Suppressor macrophage treated with lipopolysaccharide for 1 hour (primary cell): Measurements from ENCODE around the gene MTHFD2.
"Not testable (repeated sequence)": the region's sequence is repeated elsewhere in the genome, so short reads cannot be mapped to it uniquely, and the experiment has no call there.

Experiments used
- DNase-seq, 3 donors: peaks; one replicate each; pipeline ENCODE4 v3.0.0-alpha.2; 2020 to 2022

The MTHFD2 gene

GRCh38 chr2:74198023-74198460 lies 373 bp upstream of the MTHFD2 start:
- no peak for DNase-seq

GRCh38 chr2:74199275-74199701 lies 873 bp downstream of the MTHFD2 start:
- DNase-seq, result no peak

- peak; percentile 85 to 92 (median 87) for DNase-seq
Observed at GRCh38 chr2:74199871-74200305, 1.5 kb downstream of the MTHFD2 start.

GRCh38 chr2:74201196-74201595 lies 2.8 kb downstream of the MTHFD2 start:
- DNase-seq, result no peak

DNA sequence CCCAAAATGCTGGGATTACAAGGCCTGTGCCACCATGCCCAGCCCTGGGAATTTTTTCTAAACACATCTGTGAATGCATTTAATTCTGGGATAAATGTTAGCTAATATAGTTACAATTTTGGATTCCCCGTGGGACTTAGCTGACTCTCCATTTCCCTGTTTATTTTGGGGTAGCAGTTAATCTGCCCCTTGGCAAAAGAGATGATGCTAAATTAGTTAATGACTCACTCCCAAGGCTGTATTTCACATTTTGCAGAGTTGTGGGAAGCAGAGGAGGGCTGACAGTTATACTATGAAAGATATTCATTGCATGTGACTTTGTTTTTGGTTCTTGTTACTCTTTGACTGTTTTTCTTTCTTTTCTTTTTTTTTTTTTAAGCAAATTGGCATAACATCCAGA lies 3.2 kb downstream of the MTHFD2 start:
- DNase-seq, result peak; percentile 48 to 73 (median 55)

DNA sequence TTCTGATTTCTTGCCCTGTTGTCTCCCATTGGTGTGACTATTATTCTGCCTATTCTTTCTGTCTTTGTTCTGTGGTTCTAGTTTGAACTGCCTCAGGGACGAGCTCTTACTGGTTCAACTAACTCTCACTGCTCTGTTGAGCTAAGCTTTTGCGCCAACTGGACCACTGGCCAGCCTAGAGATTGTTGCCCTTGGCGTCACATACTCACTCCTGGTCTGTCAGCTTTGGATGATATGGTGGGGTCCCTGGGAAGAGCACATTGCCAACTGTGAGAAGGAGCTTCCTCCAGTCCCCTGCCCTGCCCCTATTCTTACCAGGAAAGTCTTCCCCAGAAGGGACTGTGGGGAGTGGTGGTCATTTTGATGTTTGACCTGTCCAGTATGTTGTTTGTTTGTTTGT lies 6.0 kb downstream of the MTHFD2 start:
- DNase-seq, result no peak

DNA sequence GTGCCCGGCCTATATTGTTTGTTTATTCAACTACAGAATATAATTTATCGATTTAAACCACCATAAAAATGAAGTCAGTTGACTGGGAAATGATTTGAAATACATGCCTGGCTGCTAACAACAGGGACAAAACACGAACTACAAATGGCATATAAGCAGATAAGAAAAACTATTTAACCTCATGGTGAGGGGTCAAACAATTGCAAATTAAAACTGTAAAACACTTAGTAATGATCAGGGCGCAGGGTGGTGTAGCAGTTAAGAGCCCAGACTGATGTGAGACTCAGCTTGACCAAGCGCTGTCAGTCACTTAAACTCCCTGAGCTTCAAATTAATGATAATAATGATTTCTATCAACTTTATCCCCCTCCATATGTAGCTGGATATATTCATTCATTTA lies 6.7 kb downstream of the MTHFD2 start:
- no peak for DNase-seq

GRCh38 chr2:74205596-74205995 lies 7.2 kb downstream of the MTHFD2 start:
- no peak for DNase-seq

GRCh38 chr2:74206180-74206688 lies 7.8 kb downstream of the MTHFD2 start:
- DNase-seq, result peak; percentile 70 to 93 (median 78)

DNA sequence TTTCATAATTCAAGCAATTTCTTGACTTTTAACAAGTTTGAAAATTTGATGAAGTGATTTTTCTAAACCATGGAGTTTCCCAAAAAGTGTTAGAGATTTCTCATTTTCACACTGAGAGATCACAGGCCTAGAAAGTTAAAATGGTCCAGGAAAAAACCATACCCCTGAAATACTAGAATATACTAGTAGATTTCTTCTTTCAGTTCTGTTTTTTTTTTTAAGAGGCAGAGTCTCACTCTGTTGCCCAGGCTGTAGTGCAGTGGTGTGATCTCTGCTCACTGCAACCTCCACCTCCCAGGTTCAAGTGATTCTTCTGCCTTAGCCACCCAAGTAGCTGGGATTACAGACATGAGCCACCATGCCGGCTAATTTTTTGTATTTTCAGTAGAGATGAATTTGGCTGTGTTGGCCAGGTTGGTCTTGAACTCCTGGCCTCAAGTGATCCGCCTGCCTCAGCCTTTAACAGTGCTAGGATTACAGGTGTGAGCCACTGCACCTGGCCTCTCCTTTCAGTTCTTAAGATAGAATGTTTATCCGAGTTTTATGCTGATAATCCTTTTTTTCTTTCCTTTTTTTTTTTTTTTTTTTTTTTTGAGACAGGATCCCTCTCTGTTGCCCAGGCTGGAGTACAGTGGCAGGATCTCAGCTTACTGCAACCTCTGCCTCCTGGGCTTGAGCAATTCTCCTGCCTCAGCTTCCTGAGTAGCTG lies 14.4 kb downstream of the MTHFD2 start:
- DNase-seq, result no peak

GRCh38 chr2:74215771-74216170 lies 17.4 kb downstream of the MTHFD2 start:
- not testable (repeated sequence) for DNase-seq

DNA sequence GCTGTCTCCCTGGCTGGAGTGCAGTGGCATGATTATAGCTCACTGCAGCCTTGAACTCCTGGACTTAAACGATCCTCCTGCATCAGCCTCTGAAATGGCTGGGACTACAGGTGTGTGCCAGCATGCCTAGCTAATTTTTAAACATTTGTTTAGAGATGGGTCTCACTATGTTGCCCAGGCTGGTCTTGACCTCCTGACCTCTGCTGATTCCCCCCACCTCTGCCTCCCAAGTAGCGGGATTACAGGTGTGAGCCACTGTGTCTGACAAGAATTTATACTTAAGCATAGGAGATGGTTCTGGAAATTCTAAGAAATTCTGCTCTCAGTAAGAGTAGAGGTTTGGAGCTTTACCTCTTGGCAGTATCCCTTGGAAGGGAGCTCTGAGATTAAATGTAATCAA lies 18.2 kb downstream of the MTHFD2 start:
- DNase-seq, result no peak

DNA sequence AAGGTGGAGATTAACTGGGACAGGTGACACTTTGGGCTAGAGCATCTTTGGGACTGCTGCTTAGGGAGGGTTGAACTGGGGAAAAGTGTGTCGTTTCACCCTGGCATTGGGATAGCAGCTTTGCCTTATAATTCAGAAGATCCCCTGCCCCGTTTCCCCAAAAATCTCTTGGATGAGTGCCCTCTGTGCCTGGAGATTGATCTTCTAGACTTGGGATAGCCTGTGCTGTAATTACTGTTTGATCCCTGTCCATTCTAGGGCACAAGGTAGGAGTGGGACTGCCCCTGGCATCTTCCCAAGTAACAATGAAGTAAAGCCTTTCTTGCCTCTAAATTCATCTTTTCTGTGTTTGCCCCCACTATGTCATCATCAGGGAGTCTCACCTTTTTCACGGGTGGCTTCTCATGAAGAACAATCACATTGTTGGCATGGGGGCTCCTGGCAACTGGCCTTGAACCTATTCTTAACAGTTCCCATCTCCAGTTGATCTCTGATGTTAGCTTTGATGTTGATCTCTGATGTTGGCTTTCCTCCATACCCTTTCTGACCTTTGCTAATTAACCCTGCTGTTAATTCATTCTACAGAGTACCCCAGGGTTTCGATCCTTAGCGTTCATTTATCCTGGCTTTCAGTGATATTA lies 21.6 kb downstream of the MTHFD2 start:
- no peak for DNase-seq

DNA sequence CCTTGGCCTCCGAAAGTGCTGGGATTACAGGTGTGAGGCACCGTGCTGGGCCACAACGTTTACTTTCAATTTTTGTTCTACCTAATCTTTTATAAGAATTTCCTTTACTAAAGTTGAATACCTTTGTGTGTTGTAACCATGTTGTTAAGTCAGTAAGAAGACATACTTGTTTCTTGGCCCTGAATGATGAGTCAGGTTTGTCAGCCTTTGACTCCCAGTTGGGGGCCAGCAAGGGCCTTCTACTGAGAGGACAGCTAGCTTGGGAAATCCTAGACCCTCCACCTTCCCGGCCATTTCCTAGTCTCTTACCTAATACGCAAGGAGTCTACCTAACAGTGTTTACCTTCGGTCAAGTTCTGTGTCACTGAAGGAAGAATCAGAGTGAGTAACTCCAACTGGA lies 22.7 kb downstream of the MTHFD2 start:
- no peak for DNase-seq

DNA sequence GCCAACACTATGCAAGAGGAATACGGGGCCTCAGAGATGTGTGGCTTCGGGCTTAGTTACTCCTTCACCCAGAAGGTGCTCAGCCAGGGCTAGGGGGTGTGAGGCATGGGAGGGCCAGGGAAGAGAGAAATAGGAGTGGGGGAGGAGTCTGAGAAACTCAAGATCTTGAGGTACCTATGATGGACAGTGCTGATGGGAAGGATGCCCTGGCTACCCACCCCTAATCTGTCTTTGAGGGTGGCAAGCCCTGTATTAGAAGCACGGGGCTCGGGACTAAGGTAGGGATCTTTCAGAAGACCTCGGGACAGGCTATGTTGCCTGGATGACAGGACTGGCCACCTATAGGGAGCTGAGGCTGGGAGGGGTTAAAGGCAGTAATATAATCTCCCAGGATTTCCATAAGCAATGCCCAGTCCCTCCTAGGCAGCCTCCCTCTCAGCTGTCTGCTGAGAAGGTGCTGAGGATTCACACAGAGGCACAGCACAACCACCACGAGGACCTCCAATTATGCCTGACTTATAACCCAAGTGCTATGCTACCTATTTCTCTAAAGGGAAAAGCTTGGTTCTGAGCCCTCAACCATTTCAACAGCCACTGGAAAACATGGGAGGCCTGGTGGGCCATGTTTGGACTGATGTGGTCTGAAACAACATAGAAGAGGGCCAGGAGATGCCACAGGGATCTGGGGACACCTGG lies 23.3 kb downstream of the MTHFD2 start:
- no peak for DNase-seq

GRCh38 chr2:74222300-74222650 lies 23.9 kb downstream of the MTHFD2 start:
- no peak for DNase-seq

DNA sequence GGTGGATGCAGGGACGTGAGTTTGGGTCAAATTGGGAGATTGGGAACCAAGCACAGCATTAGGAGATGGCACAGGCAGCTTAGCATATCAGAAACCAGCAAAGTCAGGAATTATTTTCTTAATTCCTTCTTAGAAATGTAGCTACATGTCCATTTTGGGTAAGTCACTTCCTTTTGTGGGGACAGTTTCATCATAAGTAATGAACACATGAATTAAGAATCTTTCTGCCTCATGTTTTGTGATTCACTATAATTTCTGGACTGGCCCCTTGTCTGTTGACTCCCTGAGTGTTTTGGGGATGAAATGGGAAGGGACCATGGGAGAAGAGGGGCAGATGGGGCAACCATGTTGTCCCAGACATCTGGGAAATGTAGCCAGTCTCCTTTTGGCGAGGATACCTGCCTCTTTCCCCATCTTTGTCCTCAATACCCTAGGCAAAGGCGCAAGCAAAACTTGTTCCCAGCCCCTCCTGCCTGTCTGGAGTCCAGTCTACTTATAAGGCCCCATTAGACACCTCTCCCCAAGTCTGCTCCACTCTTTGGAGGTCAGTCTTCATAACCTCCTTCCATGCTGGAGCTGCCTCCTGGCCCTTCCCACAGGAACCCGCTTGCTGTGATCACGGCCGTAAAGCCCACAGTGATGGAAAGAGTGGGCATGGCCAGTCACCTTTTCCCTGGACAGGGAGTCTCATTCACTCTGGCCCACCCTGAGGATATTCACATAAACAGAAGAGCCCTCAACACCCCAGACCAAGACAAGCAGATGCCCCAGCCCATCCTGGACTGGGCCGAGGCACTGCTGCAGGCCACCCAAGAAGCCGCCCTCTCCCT lies 25.7 kb downstream of the MTHFD2 start:
- peak in 2 of 3 donors; percentile 36 to 47 for DNase-seq

GRCh38 chr2:74225698-74226459 lies 27.5 kb downstream of the MTHFD2 start:
- DNase-seq, result no peak

- DNase-seq, result no peak
Observed at GRCh38 chr2:74226648-74227213, 28.3 kb downstream of the MTHFD2 start.

GRCh38 chr2:74227646-74228045 lies 29.2 kb downstream of the MTHFD2 start:
- no peak for DNase-seq

DNA sequence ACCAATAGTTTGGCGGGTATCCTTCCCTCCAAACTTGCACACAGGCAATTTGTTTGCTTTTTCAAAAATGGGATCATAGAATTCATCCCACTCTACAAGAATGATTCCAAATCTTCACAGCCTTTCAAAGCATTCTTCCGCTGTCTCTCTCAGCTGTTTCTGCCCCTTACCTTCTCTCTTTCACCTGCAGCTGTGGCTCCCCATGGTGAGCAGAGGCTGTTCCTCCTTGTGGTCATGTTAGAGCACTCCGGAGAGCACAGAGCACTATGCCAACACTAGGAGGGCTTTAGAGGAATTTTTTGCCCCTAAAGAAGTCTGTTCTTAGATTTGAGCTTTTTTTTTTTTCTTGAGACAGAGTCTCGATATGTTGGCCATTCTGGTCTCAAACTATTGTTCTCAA lies 30.4 kb downstream of the MTHFD2 start:
- DNase-seq, result no peak

DNA sequence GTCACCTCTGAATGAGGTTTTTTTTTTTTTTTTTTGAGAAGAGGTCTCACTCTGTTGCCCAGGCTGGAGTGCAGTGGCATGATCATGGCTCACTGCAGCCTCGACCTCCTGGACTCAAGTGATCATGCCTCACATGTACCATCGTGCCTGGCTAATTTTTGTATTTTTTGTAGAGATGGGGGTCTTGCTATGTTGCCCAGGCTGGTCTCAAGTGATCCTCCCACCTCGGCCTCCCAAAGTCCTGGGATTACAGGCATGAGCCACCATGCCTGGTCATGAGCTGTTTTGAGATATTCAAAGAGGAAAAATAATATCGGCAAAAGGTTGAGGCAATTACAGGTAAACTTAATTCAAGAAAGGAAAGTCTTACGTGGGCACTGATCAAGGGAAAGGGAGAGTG lies 31.4 kb downstream of the MTHFD2 start:
- DNase-seq, result not testable (repeated sequence)
